ENCODE data around the gene SAXO2. TPM values are rescaled to one million over a fixed set of nuclear protein-coding genes. Genes with fewer than 3 reads are reported as not detected.

Gene SAXO2
- total and polyA plus RNA-seq, 2 experiments from 2014 or later, result 0.73 to 10.1 TPM

- TF ChIP-seq JUNB (IDR thresholded peaks at IDR 0.05; ENCODE audit: unreplicated experiment), result no peak
- TF ChIP-seq, protein P1, sequence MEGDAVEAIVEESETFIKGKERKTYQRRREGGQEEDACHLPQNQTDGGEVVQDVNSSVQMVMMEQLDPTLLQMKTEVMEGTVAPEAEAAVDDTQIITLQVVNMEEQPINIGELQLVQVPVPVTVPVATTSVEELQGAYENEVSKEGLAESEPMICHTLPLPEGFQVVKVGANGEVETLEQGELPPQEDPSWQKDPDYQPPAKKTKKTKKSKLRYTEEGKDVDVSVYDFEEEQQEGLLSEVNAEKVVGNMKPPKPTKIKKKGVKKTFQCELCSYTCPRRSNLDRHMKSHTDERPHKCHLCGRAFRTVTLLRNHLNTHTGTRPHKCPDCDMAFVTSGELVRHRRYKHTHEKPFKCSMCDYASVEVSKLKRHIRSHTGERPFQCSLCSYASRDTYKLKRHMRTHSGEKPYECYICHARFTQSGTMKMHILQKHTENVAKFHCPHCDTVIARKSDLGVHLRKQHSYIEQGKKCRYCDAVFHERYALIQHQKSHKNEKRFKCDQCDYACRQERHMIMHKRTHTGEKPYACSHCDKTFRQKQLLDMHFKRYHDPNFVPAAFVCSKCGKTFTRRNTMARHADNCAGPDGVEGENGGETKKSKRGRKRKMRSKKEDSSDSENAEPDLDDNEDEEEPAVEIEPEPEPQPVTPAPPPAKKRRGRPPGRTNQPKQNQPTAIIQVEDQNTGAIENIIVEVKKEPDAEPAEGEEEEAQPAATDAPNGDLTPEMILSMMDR (conservative IDR thresholded peaks at IDR 0.05; ENCODE audit: low read depth in 2 of 2), result no peak
- no peak for TF ChIP-seq POLR2AphosphoS5 (IDR thresholded peaks at IDR 0.05; ENCODE audit: low read depth)
- no peak for TF ChIP-seq NANOG (IDR thresholded peaks at IDR 0.05; ENCODE audit: borderline replicate concordance)
These were observed 33.9 kb upstream of the SAXO2 start (continued) for GRCh38 chr15:82228750-82229149.

DNA sequence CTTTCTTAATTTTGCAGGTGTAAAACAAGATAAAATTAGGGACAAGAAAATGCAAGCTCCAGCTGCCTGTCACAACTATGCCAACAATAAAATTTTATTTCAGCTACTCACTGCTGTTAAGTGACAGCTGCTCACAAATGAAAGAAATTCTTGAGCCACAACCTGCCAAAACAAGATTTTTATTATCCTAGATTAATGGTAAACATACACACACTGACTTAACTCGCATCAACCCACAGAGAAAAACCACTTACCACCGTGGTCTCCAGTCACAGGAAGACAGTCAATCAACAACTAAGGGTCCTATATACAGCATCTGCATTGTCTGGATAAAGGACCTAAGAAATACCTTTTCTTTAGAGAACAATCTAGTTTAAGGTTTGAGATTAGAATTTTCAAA lies 31.4 kb upstream of the SAXO2 start:
- Mint-ChIP-seq H3K9me3 (no peaks in the 10 kb centered on the region), H3K27ac (no peak overlapping the region), H3K27me3 (ENCODE audit: insufficient read depth, low read depth, poor library complexity) (no peaks in the 10 kb centered on the region), H3K4me3 (no peak overlapping the region), H3K36me3 (ENCODE audit: low read depth) (peaks cover 5% of the 10 kb centered on the region), H3K4me1 (peaks cover 7% of the 10 kb centered on the region; the same call in 1 of the 3 replicates)
- ATAC-seq (no peak), DNase-seq (ENCODE audit: low spot score) (no peak)
- H3K79me2 ChIP-seq (replicated peaks; ENCODE audit: insufficient read depth), result no peaks in the 10 kb centered on the region
- H3F3A ChIP-seq (replicated peaks; ENCODE audit: low read depth), result no peaks in the 10 kb centered on the region
- H2AFZ ChIP-seq, result no peak overlapping the region
- H3K27ac ChIP-seq (ENCODE audit: low read depth), result no peak overlapping the region
- no peaks in the 10 kb centered on the region for H3K27me3 ChIP-seq (ENCODE audit: insufficient read depth)
- H3K4me2 ChIP-seq, result no peak overlapping the region
- TF ChIP-seq ZNF462 (CRISPR knock-in tag; IDR thresholded peaks at IDR 0.05) (no peak), ZNF114 (CRISPR knock-in tag; IDR thresholded peaks at IDR 0.05) (no peak), EZH2 (IDR thresholded peaks at IDR 0.05; ENCODE audit: low read depth, unreplicated experiment) (no peak), ETS1 (IDR thresholded peaks at IDR 0.05) (no peak)
- H3K36me3 ChIP-seq (ENCODE audit: insufficient read depth), result peaks cover 3% of the 10 kb centered on the region; the same call in 1 of the 2 replicates
- no peaks in the 10 kb centered on the region for H3K4me1 ChIP-seq (ENCODE audit: insufficient read depth)
- H4K20me1 ChIP-seq (replicated peaks; ENCODE audit: insufficient read depth), result no peaks in the 10 kb centered on the region
- no peaks in the 10 kb centered on the region for H3K9me2 ChIP-seq (ENCODE audit: insufficient read depth)
- no peak overlapping the region for H3K4me3 ChIP-seq

Data from GM23338 (cell line).